Rectal smooth muscle tissue (tissue), 1 donor: ENCODE results near the gene PRR19.

Experiments
- H3K27ac ChIP-seq: one replicate; pipeline ENCODE4 v1.7.0; 2013; ENCODE audit warnings: low read depth, low read length, inconsistent platforms
- H3K27me3 ChIP-seq: one replicate; pipeline ENCODE4 v1.7.0; 2013; ENCODE audit warnings: low read length; ENCODE audit not compliant: control insufficient read depth, insufficient read depth
- H3K36me3 ChIP-seq: one replicate; pipeline ENCODE4 v1.7.0; 2013; ENCODE audit warnings: low read length; ENCODE audit not compliant: control insufficient read depth, insufficient read depth
- H3K4me1 ChIP-seq: one replicate; pipeline ENCODE4 v1.7.0; 2013; ENCODE audit warnings: low read length; ENCODE audit not compliant: control insufficient read depth, insufficient read depth
- H3K4me3 ChIP-seq: one replicate; pipeline ENCODE4 v1.7.0; 2013; ENCODE audit warnings: low read length
- H3K9ac ChIP-seq: one replicate; pipeline ENCODE4 v1.7.0; 2013; ENCODE audit warnings: low read length

The PRR19 gene

GRCh38 chr19:42316223-42317211, 14.6 kb downstream of the PRR19 start:
- H3K27me3 ChIP-seq: peaks cover 10% of the 10 kb centered on the region
- no peak overlapping the region for H3K4me3 ChIP-seq
- H3K27ac ChIP-seq: no peak overlapping the region
- H3K4me1 ChIP-seq: no peaks in the 10 kb centered on the region
- H3K36me3 ChIP-seq: no peaks in the 10 kb centered on the region
- H3K9ac ChIP-seq: no peak overlapping the region

- Histone ChIP-seq H3K4me3 (no peak overlapping the region), H3K27me3 (peaks cover 10% of the 10 kb centered on the region), H3K9ac (no peak overlapping the region), H3K4me1 (no peaks in the 10 kb centered on the region), H3K36me3 (no peaks in the 10 kb centered on the region), H3K27ac (no peak overlapping the region)
These were observed 15.6 kb downstream of the PRR19 start for GRCh38 chr19:42317535-42317934.

GRCh38 chr19:42322305-42322704, 20.4 kb downstream of the PRR19 start:
- H3K9ac ChIP-seq: no peak overlapping the region
- no peak overlapping the region for H3K4me3 ChIP-seq
- H3K27me3 ChIP-seq: peaks cover 10% of the 10 kb centered on the region
- H3K36me3 ChIP-seq: no peaks in the 10 kb centered on the region
- no peak overlapping the region for H3K27ac ChIP-seq
- H3K4me1 ChIP-seq: peaks cover 9% of the 10 kb centered on the region

- Histone ChIP-seq H3K9ac (no peak overlapping the region), H3K36me3 (no peaks in the 10 kb centered on the region), H3K4me3 (no peak overlapping the region), H3K4me1 (peaks cover 9% of the 10 kb centered on the region), H3K27ac (no peak overlapping the region), H3K27me3 (peaks cover 10% of the 10 kb centered on the region)
These were observed 21.5 kb downstream of the PRR19 start for GRCh38 chr19:42323473-42323851.

- H3K27me3 ChIP-seq: peaks cover 10% of the 10 kb centered on the region
- H3K4me3 ChIP-seq: no peak overlapping the region
- H3K36me3 ChIP-seq: no peaks in the 10 kb centered on the region
- peaks cover 9% of the 10 kb centered on the region for H3K4me1 ChIP-seq
- no peak overlapping the region for H3K9ac ChIP-seq
- H3K27ac ChIP-seq: no peak overlapping the region
These were observed 22.1 kb downstream of the PRR19 start for GRCh38 chr19:42323852-42324654.

- Histone ChIP-seq H3K27ac (no peak overlapping the region), H3K4me3 (peak overlapping the region; percentile 9), H3K9ac (no peak overlapping the region)
These were observed 22.8 kb downstream of the PRR19 start for GRCh38 chr19:42324655-42325307.

GRCh38 chr19:42325308-42325895, 23.5 kb downstream of the PRR19 start, which contains the start of gene MEGF8:
TSS of gene MEGF8 (plus strand) at chr19:42325635. CDS start at chr19:42326244, 609 bp downstream.
- peak within 1 kb of the TSS; percentile 79 for H3K27ac ChIP-seq
- H3K4me1 ChIP-seq: peaks cover 9% of the 10 kb centered on the region
- peaks cover 10% of the 10 kb centered on the region for H3K27me3 ChIP-seq
- H3K9ac ChIP-seq: peak within 1 kb of the TSS; percentile 71
- no peaks in the 10 kb centered on the region for H3K36me3 ChIP-seq
- peak within 1 kb of the TSS; percentile 95 for H3K4me3 ChIP-seq

More at GRCh38 chr19:42324655-42325307, 22.8 kb downstream of the PRR19 start:
- Histone ChIP-seq H3K4me1 (peaks cover 9% of the 10 kb centered on the region), H3K27me3 (peaks cover 10% of the 10 kb centered on the region), H3K36me3 (no peaks in the 10 kb centered on the region)

GRCh38 chr19:42325896-42326771, 24.2 kb downstream of the PRR19 start:
- H3K27ac ChIP-seq: peak overlapping the region; percentile 79

GRCh38 chr19:42326969-42327368, 25.0 kb downstream of the PRR19 start:
- Histone ChIP-seq H3K4me1 (peaks cover 9% of the 10 kb centered on the region), H3K36me3 (no peaks in the 10 kb centered on the region), H3K27ac (no peak overlapping the region), H3K27me3 (peaks cover 10% of the 10 kb centered on the region), H3K4me3 (no peak overlapping the region), H3K9ac (no peak overlapping the region)

More at GRCh38 chr19:42325896-42326771, 24.2 kb downstream of the PRR19 start:
- Histone ChIP-seq H3K36me3 (no peaks in the 10 kb centered on the region), H3K9ac (peak overlapping the region; percentile 71), H3K27me3 (peaks cover 10% of the 10 kb centered on the region), H3K4me3 (peak overlapping the region; percentile 95), H3K4me1 (peaks cover 9% of the 10 kb centered on the region)

- H3K27me3 ChIP-seq: peaks cover 6% of the 10 kb centered on the region
- no peaks in the 10 kb centered on the region for H3K36me3 ChIP-seq
- no peak overlapping the region for H3K27ac ChIP-seq
- no peak overlapping the region for H3K4me3 ChIP-seq
- H3K4me1 ChIP-seq: peaks cover 9% of the 10 kb centered on the region
- H3K9ac ChIP-seq: no peak overlapping the region
These were observed 25.4 kb downstream of the PRR19 start for GRCh38 chr19:42327381-42327780.

GRCh38 chr19:42328106-42328505, 26.2 kb downstream of the PRR19 start:
- Histone ChIP-seq H3K4me3 (no peak overlapping the region), H3K36me3 (no peaks in the 10 kb centered on the region), H3K27me3 (peaks cover 5% of the 10 kb centered on the region), H3K9ac (no peak overlapping the region), H3K4me1 (peaks cover 9% of the 10 kb centered on the region), H3K27ac (no peak overlapping the region)
